Measurements from ENCODE around the gene TMEM187.

The TMEM187 gene

DNA sequence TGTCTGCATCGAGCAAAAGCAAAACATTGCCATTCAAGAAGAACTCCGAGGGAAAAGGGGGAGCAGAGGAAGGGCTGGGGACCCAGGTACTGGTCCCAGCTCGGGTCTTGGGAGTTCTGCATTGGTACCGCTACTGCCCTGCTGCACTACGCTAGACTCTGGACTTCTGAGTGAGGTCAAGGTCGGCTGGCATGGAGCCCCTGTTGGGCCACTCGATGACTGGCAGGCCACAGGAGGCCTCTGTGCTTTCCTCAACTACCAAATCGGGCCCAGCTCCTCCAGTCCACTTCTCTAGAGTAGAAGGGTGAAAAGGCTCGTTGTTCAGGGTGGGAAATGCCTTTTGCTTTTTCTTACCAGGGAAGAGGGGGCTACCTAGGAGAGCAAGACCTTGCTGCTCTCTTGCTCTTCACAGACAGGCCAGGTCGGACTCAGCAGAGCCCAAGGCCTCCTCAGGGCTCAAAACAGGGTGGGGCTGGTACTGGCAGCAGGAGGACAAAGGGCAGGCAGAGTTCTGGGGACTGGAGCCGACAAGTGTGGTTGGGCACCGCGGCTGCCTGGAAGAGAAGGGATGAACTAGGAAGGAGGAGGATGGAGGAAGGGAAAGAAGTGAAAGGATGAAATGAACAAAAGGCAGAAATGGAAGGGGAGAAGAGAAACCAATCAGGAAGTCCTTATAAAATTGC is 56.1 kb downstream of the TMEM187 start:
- in situ Hi-C loops (cut with HindIII; ENCODE audit: low pct_unique_long_range_greater_than_20kb, low sequenced_read_pairs) = no loop called here
- DNase-seq (ENCODE audit: low read depth in 1 of 2, low spot score in 1 of 2) = no peak

DNA sequence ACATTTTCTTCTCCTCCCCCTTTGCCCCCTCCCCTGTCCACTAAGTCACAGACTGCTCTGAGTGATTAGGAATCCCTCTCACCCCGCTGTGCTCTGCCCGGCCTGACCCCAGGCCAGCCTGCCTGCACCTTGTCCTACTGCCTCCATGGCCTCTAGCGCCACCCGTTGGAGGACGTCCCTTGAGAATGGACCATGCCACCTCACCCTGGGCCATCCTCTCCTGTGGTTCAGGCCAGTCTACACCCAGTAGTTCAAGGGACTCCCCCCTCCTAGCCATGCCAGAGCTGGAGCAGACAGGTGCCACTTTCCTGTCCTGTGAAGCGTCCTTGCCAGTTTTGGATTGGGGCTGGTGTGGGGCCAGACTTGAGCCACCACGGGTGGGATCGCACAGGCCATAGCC is 56.9 kb downstream of the TMEM187 start:
- no peak for DNase-seq (ENCODE audit: low read depth in 1 of 2, low spot score in 1 of 2)
- in situ Hi-C loops (cut with HindIII; ENCODE audit: low pct_unique_long_range_greater_than_20kb, low sequenced_read_pairs) = no loop called here
- no peak for TF ChIP-seq JUND (IDR thresholded peaks at IDR 0.05; ENCODE audit: low read depth)

More for the DNA sequence above, 56.1 kb downstream of the TMEM187 start:
- no peak for TF ChIP-seq JUND (IDR thresholded peaks at IDR 0.05; ENCODE audit: low read depth)

- in situ Hi-C loops (cut with HindIII; ENCODE audit: low pct_unique_long_range_greater_than_20kb, low sequenced_read_pairs) = no loop called here
- no peak for TF ChIP-seq JUND (IDR thresholded peaks at IDR 0.05; ENCODE audit: low read depth)
- DNase-seq (ENCODE audit: low read depth in 1 of 2, low spot score in 1 of 2) = no peak
These were observed 57.7 kb downstream of the TMEM187 start for GRCh38 chrX:154030266-154030665.

- in situ Hi-C loops (cut with HindIII; ENCODE audit: low pct_unique_long_range_greater_than_20kb, low sequenced_read_pairs) = no loop called here
- no peak for TF ChIP-seq JUND (IDR thresholded peaks at IDR 0.05; ENCODE audit: low read depth)
- DNase-seq (ENCODE audit: low read depth in 1 of 2, low spot score in 1 of 2) = no peak
These were observed 58.3 kb downstream of the TMEM187 start for GRCh38 chrX:154030715-154031305.

DNA sequence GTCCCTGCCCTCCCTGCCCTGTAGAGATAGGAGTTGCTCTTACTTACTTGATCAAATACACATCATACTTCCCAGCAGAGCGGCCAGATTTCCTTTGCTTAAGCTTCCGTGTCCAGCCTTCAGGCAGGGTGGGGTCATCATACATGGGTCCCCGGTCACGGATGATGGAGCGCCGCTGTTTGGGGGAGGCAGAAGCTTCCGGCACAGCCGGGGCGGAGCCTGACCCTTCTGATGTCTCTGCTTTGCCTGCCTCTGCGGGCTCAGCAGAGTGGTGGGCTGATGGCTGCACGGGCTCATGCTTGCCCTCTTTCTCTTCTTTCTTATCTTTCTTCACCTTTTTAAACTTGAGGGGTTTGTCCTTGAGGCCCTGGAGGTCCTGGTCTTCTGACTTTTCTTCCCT is 59.6 kb downstream of the TMEM187 start:
- no peak for TF ChIP-seq JUND (IDR thresholded peaks at IDR 0.05; ENCODE audit: low read depth)
- DNase-seq (ENCODE audit: low read depth in 1 of 2, low spot score in 1 of 2) = no peak
- in situ Hi-C loops (cut with HindIII; ENCODE audit: low pct_unique_long_range_greater_than_20kb, low sequenced_read_pairs) = no loop called here

DNA sequence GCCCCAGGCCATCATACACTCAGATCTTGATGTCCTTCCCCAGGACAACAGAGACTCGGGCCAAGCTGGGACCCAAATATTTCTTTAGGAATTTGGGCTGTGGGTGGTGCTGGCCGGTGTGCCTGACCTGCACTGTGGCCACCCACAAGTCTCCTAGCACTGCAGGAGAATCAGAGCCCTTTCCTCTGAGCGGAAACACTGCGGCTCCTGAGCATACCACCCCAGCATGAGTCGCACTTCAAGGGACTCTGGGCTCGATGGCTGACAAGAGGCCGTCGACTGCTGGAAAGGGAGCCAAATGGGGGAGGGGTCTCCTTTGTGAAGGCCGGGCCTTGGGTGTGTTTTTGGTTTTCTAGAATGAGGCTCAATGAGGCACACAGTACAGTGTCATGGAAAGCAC is 60.1 kb downstream of the TMEM187 start:
- TF ChIP-seq JUND (IDR thresholded peaks at IDR 0.05; ENCODE audit: low read depth) = no peak
- no peak for DNase-seq (ENCODE audit: low read depth in 1 of 2, low spot score in 1 of 2)
- in situ Hi-C loops (cut with HindIII; ENCODE audit: low pct_unique_long_range_greater_than_20kb, low sequenced_read_pairs) = no loop called here
